Superior temporal gyrus (tissue), 1 donor: ENCODE data around the gene SLC4A4.
A peak's percentile ranks its signal among the peaks of the same experiment; 100 is the strongest.

ENCODE experiments used
- DNase-seq: peaks from one replicate; pipeline ENCODE4 v3.0.0-alpha.2; 2016; ENCODE audit errors: extremely low spot score

SLC4A4 gene

DNA sequence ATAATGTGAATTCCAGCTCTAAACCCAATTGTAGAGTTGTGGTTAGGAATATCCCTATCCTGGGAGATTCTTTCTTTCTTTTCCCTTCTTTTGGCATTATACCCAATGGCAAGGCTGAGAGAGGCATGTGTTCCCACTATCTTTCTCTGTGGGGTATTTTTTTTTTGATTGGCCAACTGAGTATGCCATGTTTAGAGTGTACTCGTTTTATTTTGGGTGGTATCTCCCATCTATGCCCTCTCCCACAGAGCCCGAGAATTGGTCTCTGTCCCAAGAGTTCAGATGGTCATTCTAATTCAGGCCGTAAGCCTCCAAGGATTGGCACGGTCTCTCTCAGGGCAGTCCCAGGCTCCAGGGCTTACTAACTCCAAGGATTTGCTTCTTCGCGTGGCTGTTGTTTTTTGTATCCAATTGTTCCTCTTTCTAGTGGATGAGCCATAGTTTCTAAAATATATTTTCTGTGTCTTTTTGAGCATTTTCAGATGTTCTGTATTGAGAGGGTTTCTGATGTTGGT is 198.8 kb downstream of the SLC4A4 start:
- DNase-seq = no peak

DNA sequence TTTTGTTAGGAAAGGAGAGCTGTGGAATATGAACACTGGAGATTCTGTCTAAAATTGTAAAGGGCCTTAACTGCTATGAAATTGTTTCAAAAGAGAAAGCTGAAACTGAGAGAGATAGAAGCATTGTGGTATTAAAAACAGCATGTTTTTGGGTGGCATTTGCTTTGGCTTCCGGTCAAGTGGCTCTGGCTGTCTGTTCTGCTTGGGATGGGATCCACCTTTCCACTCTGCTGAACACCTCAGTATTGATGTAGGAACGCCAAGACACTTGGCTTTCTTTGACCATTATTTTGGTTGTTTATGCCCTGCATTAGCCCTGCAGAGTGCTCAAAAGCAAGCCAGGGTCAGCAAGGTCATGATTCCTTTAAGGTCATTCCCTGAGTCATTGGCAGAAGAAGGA is 199.7 kb downstream of the SLC4A4 start:
- DNase-seq = no peak

DNA sequence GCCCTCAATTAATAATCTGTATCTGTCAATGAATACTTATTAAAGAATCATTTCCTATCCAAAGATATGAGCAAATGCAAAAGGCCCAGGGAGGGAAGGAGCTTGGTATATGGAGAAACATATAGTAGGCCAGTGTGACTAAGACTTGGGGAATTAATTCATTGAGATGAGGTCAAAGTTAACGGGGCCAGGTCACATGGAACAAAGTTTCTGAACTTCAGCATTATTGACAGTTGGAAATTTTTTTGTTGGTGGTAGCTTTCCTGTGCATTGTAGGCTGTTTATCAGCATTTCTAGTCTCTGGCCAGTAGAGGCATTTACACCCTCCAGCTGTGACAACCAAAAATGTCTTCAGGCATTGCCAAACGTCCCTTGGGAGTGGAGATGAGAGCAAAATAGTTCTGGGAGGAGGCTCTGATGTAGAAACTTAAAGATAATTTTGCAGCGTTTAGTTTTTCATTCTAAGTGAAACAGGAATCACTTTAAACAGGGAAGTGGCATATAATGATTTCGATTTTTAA is 202.0 kb downstream of the SLC4A4 start:
- DNase-seq = no peak

DNA sequence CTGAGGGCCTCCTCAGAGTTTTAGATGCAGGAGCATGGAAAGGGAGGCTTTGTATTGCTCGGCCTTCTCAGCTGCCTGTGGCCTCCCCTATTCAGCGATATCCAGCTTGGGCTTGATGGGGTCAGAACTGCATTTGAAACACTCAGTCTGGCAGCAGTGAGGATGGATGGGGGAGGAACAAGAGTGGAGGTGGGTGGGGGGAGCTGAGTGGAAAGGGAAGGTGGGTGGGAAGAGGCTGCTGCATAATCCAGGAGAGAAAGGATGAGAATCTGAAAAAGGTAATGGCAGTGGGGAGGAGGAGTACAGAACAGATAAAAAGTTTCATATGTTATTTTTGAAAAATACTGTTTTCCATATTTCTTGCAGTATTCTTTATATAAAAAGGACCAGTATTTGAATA is 202.7 kb downstream of the SLC4A4 start:
- no peak for DNase-seq

DNA sequence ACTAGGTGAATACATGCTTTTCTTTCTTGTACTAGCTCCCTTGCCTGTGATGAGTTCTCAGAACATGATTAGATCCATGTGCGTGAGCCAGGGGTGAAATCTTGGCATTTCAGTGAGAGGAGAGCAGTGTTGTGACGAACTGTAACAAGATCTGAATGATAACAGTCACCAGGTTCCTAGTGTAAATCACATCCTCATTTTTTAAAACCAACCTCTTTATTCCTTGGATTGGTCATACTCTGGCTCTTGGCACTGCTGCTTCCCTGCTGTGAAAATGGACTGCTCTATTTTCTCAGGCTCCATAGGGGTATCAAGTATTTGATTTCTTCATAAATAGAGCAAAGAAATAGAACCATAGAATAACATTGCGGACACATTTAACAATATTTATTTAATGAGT is 206.3 kb downstream of the SLC4A4 start:
- DNase-seq = no peak

DNA sequence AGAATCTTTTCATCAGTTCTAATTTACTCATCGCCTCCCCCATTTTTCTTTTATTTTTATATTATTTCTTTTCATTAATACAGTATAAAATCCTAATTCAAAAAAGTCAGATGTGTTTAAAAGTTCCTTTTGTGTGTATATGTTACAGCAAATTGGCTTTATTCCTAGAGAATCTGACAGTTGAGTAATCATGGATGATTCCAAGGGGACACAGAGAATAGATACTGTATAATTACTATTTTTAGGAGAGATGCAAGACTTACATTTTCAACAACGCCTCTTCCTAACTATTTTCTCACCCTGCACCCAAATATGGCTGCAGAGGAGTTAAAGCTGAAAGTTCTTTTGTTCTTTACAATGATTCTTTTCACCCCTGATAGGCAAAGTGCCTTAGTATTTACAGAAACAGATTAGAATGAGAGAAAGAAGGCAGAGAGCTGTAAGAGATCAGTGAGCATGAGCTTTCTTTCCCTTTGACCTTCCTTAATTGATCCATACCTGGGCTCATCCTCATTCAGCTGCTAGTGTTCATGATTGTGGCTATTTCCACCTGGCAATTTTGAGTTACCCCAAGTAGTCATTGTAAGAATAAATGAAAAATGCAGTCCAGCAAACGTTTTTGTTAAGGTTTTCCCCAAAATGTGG is 210.8 kb downstream of the SLC4A4 start:
- DNase-seq = no peak

DNA sequence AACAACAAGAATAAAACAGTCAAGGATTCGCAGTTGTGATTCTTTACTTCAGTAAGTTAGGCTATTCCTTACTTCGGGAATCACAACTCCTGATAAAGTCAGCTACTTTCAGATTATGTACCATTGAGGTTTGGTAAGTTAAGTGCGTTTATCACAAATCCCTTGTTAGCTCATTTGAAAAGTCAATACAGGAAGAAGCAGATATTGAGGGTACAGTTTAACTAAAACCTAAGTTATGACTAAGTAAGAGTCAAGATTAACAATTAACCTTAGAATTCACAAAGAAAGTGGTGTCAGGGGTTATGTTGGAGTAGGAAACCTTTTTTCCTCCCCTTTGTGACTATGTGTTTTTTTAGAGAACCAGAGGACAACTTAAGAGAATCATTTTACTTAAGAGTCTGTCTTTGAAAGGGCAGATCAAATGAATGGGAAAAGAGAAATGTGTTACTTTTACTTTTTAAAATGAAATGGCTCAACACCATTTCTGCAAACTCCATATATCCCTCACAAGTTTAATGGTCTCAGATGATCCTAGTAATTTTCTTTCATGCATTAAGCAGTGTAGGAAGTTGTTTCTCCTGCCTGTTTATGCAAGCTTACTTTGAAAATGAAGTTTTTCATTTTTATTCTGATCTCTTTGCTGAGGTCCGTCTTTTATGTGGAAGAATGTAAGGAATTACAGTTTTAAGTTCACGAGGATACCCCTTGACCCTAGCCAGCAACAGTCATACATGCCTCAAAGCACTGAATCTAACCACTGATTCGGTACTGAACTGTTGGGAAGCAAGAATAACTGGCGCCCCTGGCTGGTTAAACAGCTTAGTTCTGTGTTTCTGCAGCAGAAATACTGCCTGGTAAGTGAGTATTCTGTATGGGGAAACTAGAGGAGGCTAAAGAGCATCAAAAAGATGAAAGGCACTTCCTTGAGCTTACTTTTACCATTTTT is 211.7 kb downstream of the SLC4A4 start:
- DNase-seq = no peak

DNA sequence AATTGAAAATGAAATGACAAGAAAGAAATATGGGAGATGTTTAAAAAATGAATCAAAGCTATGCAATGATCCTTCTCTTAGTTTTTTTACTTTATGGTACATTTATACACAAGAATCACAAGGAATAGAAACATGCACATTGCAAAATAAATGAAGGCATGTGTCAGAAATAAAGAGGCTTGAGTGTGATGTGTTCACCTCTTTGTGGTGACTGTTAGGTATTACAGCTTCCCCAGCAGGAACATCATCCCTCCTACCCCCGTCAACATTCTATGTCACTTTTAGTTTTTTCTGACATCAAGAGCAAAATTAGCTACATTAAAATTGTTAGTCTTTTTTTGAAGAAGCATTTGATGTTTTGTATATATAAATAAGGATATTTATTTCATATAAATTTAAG is 214.8 kb downstream of the SLC4A4 start:
- DNase-seq = peak; percentile 68

DNA sequence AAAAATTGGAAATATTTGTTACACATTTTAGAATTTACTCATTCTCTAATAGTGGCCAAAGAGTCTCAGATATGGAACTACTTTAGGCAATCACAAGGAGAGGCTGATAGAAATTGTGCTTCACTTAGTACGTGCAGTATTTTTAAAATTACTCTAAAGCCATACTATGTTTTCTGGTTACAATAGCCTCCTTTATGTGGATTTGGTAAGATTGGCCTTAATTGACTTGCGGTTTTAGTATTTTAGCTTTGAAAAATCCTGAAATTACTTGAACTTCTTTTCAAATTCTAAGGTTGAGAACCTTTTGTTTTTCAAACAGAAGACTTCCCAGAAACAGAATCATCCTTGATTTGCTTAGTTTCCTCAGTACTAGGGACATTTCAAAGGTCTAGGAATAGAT is 215.2 kb downstream of the SLC4A4 start:
- no peak for DNase-seq

DNA sequence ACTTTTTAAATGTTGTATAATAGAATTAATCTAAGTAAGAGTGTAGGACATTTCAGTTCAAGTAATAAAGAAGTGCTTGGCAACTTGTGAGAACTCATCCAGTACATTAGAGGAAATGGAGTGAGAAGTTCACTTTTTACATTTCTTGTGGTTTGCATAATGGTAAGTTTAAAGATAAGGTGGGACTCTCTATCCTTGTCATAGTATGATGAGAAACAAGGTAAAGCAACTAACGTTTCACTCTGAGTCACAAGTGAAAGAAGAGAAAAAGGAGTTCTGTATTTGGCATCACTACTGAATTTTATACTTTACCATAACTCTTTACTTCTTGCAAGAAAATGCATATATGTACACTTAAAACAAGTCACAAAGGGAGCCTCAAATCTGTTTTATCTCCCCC is 219.4 kb downstream of the SLC4A4 start:
- no peak for DNase-seq

DNA sequence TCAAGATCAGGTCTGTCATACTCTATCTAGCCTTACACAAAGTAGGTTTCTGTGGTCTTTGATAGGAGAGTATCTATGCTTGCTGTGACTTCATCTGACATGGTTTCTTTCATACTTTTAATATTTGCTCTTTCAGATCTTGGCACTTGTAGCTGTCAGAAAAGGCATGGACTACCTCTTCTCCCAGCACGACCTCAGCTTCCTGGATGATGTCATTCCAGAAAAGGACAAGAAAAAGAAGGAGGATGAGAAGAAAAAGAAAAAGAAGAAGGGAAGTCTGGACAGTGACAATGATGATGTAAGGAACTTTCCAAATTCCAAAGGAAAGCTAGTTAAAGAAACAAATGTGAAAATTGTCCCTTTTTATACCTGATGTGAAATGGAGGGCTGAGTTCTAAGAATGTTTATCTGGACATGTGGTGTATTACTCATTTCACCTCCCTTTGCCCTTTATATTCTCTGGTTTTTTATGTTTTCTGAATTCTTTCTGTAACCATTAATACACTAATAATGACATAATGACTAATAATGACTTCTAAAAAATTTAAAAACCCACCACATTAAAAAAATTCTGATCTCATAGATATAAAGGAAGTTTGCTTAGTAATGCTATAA is 221.2 kb downstream of the SLC4A4 start:
- no peak for DNase-seq

DNA sequence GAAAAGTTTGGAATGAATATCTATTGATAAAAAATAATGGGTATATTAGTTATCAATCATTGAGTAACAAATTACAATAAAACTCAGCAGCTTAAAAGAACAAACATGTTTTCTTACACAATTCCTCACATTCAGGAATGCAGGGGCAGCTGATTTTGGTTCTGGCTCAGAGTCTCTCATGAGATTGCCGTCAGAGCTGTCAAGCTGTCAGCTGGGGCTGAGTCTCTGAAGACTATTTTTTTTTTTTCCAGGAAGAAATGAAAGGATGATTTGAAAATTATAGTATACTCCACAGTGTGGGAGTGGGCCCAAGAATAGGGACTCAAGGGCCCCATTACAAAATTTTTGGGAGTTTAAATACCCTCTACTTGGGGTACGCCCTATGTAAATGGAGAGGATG is 226.0 kb downstream of the SLC4A4 start:
- no peak for DNase-seq

DNA sequence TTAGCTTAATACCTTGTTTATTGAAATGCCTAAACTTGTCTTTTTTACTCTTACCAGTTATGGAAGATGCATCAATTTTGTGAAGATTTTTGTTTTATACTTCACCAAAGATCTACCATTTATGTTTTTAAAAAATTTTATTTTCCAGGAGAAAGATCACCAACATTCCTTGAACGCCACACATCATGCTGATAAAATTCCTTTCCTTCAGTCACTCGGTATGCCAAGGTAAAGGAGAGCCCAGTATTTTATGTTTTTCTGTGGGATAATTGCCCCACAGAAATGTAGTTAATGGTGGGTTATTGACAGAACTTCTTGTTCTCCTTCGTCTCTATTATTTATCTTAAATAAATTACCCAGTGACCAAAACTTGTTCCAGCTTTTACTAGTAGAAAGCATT is 228.0 kb downstream of the SLC4A4 start:
- no peak for DNase-seq

DNA sequence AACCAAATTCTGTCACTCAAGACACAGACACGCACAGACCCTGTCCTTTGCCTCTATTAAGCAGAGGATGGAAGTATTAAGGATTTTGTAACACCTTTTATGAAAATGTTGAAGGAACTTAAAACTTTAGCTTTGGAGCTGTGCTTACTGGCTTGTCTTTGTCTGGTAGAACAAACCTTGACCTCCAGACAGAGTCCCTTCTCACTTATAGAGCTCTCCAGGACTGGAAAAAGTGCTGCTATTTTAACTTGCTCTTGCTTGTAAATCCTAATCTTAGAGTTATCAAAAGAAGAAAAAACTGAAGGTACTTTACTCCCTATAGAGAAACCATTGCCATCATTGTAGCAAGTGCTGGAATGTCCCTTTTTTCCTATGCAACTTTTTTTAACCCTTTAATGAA is 229.3 kb downstream of the SLC4A4 start:
- no peak for DNase-seq

DNA sequence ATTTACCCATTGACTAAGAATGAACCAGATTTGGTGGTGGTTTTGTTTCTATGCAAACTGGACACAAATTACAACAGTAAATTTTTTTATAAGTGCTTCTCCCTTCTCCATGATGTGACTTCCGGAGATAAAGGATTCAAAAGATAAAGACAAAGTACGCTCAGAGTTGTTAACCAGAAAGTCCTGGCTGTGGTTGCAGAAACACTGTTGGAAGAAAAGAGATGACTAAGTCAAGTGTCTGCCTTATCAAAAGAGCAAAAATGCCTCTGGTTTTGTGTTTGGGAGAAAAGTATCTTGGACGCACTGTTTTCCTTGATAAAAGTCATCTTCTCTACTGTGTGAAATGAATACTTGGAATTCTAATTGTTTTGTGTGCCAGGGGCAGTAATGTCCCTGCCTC is 231.7 kb downstream of the SLC4A4 start:
- DNase-seq = no peak

DNA sequence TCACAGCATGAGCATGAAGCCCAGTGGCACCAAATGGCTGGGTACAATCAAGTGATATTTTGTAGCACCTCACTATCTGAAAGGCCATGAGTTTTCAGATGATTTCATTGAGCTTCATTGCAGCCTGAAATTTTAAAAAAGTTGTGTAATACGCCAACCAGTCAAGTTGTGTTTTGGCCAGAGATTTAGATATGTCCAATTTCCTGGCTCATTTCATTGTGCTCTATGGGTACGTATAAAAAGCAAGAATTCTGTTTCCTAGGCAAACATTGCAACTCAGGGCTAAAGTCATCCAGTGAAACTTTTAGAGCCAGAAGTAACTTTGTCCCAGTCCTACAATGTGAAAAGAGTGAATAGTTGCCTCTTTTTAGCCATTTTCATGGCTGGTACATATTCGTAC is 232.5 kb downstream of the SLC4A4 start:
- DNase-seq = no peak

DNA sequence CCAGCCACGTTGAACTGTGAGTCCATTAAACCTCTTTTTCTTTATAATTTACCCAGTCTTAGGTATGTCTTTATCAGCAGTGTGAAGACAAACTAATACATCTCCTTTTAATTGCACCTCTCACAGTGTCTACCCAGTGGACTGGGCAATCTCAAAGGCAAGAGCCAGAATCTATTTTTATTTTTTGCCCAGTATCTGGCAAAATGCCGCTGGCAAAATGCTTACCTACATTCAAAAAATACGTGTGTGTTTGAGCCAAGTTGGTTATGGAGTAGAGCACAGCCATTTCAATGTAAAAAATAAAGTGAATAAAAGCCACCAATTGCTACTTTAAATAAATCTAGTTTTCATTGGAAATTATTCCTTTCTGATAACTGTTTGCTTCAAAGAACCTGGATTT is 245.2 kb downstream of the SLC4A4 start:
- no peak for DNase-seq

DNA sequence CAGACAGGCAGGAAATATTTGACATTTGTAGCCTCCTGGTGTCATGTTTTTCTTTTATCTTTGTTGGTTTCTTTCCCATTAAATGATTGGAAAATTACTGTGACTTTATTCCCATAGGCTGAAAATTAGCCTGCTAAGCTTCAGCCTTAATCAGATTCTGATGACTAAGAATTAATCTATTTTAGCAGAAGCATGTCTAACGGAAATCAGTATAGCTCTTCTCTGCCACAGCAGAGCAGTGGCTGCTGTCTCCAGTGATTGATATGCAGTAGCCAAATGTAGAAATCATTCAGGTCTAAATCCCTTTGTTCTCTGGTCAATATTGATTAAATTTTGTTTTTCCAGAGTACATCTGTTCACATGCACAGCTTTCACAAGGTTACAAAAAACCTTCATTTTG is 245.8 kb downstream of the SLC4A4 start:
- DNase-seq = no peak

DNA sequence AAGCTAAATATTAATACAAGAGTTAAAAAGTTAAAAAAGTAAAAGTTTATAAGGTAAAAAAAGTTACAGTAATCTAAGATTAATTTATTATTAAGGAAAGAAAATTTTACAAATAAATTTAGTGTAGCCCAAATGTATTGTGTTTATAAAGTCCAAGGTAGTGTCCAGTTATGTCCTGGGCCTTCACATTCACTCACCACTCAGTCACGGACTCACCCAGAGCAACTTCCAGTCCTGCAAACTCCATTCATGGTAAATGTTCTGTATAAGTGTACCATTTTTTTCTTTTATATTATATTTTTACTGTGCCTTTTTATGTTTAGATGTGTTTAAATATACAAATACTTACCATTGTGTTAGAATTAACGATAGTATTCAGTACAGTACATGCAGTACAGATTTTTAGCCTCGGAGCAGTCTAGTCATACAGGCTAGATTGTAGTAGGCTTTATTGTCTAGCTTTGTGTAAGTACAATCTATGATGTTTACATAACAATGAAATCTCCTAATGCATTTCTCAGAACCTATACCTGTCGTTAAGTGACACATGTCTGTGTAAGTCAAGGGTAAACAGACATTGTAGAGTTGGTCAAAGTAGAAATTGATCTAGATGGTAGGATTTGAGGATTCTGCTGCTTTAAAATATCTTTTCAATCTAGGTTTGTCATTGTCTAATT is 247.4 kb downstream of the SLC4A4 start:
- DNase-seq = no peak

DNA sequence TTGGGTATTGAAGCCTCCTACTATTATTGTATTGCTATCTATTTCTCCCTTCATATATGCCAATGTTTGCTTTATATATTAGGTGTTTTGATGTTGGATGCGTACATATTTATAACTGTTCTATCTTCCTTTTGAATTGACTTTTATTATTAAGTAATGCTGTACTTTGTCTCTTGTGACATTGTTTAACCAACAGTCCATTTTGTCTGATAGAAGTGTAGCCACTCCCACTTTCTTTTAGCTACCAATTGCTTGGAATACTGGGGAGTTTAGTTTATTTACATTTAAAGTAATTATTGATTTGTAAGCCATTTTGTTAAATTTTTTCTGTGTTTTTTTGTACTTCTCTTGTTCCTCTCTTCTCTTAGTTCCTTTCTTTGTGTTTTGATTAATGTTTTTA is 249.2 kb downstream of the SLC4A4 start:
- no peak for DNase-seq

DNA sequence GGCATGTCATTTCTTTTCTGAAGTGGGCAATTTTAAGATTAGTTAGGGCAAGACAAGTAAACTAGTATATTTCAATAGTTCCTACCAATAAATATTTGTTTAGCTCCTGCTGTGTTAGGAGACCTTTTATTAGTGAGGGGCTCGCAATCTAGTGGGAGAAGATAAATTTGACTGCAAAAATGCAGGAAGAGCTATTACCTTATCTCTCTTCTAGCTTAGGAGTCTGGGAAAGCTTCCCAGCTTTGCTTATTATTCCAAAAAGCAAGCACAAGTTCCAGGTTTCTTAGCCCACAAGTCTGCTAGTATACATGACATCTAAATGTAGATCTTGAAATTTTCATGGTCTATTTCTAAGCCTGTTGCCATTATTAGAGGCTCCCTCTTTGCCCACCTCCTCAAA is 254.0 kb downstream of the SLC4A4 start:
- DNase-seq = no peak

DNA sequence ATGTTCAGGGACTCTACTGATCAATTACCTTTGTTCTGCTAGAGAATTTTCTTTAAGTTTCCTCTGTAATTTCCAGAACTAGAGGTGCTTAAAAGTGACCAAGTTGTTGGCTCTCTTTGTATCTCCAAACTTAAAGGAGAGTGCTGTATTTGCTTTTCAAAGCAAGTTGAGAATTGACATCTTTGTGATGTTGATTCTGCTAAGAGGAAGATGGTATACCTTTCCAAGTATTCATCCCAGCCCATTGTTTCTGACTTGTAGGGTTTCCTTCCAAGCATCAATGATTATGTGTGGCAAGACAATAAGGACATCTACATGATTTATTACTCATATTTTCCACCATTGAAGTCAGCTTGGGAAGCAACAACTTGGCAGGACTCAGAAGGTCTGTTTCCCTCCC is 254.5 kb downstream of the SLC4A4 start:
- DNase-seq = no peak
